Right lung (tissue), 5 donors: ENCODE data around the gene EDEM2. TPM values are rescaled to one million over a fixed set of nuclear protein-coding genes. Genes with fewer than 3 reads are reported as not detected.
"Not testable (repeated sequence)": the region's sequence is repeated elsewhere in the genome, so short reads cannot be mapped to it uniquely, and the experiment has no call there.

Experiments
- DNase-seq, 2 donors: peaks; one replicate each; pipeline ENCODE4 v3.0.0-alpha.2; 2013
- polyA plus RNA-seq, 5 donors: library from polyadenylated mRNA; unstranded; fragments of 120-200 nt; gene quantifications; one replicate each; pipeline versions ENCODE4 v1.2.1 to v1.2.3, GENCODE V29; 2013; ENCODE audit warnings: inconsistent platforms in 1 of 5, low replicate concordance in 1 of 5; ENCODE audit not compliant: insufficient read length in 5 of 5, insufficient read depth in 1 of 5

EDEM2 gene
- polyA plus RNA-seq, 5 donors: 16.6 to 23.3 (median 19.0) TPM

- no peak for DNase-seq
Observed at GRCh38 chr20:35133031-35133430, 14.1 kb downstream of the EDEM2 start.

GRCh38 chr20:35131934-35132333 lies 15.2 kb downstream of the EDEM2 start:
- no peak for DNase-seq

GRCh38 chr20:35129647-35130069 lies 17.5 kb downstream of the EDEM2 start:
- no peak for DNase-seq

GRCh38 chr20:35125753-35126152 lies 21.4 kb downstream of the EDEM2 start:
- DNase-seq: no peak

- no peak for DNase-seq
Observed at GRCh38 chr20:35122756-35123405, 24.3 kb downstream of the EDEM2 start.

GRCh38 chr20:35121186-35121585 lies 25.9 kb downstream of the EDEM2 start:
- no peak for DNase-seq

- no peak for DNase-seq
Observed at GRCh38 chr20:35120012-35120701, 27.0 kb downstream of the EDEM2 start.

GRCh38 chr20:35117629-35118028 lies 29.5 kb downstream of the EDEM2 start:
- no peak for DNase-seq

- DNase-seq: no peak
Observed at GRCh38 chr20:35117196-35117595, 29.9 kb downstream of the EDEM2 start.

GRCh38 chr20:35116258-35116657 lies 30.9 kb downstream of the EDEM2 start:
- DNase-seq: no peak

GRCh38 chr20:35115606-35116005 lies 31.5 kb downstream of the EDEM2 start:
- no peak for DNase-seq

- DNase-seq: not testable (repeated sequence)
Observed at GRCh38 chr20:35112276-35112675, 34.9 kb downstream of the EDEM2 start.

GRCh38 chr20:35111141-35111888 lies 35.8 kb downstream of the EDEM2 start:
- no peak for DNase-seq

GRCh38 chr20:35108921-35109320 lies 38.2 kb downstream of the EDEM2 start:
- no peak for DNase-seq

- no peak for DNase-seq
Observed at GRCh38 chr20:35106827-35107380, 40.2 kb downstream of the EDEM2 start.

GRCh38 chr20:35104685-35105295 lies 42.3 kb downstream of the EDEM2 start:
- no peak for DNase-seq

GRCh38 chr20:35101620-35102019 lies 45.5 kb downstream of the EDEM2 start:
- no peak for DNase-seq

GRCh38 chr20:35093267-35093884 lies 53.8 kb downstream of the EDEM2 start:
- no peak for DNase-seq

GRCh38 chr20:35092524-35093266 lies 54.4 kb downstream of the EDEM2 start, which contains the start of gene TRPC4AP:
Gene TRPC4AP, minus strand, starts transcription at chr20:35092807. Its CDS starts 26 bp downstream, at chr20:35092781.
- peak; percentile 92 for DNase-seq

- peak in 1 of 2 donors; percentile 23 for DNase-seq
Observed at GRCh38 chr20:35091816-35092523, 55.2 kb downstream of the EDEM2 start.
